GM18511 (cell line): Measurements from ENCODE around the gene OR13C2.

ENCODE experiments used
- ATAC-seq: cut with Tn5 transposase; IDR thresholded peaks from one replicate; pipeline ENCODE4 v1.9.1; 2021; ENCODE audit warnings: mild to moderate bottlenecking, moderate library complexity; ENCODE audit not compliant: unreplicated experiment

The OR13C2 gene

GRCh38 chr9:104555521-104555920 is 49.9 kb downstream of the OR13C2 start:
- no peak for ATAC-seq
